Right atrium auricular region (tissue), 2 donors: ENCODE data around the gene ZNF705A. TPM values are rescaled to one million over a fixed set of nuclear protein-coding genes. Genes with fewer than 3 reads are reported as not detected.
"Not testable (repeated sequence)": the region's sequence is repeated elsewhere in the genome, so short reads cannot be mapped to it uniquely, and the experiment has no call there.

Source experiments
- DNase-seq: peaks from one replicate; pipeline ENCODE4 v3.0.0-alpha.2; 2019; ENCODE audit warnings: low spot score
- H3K27ac ChIP-seq, 2 donors: fragments of 200-600 bp; sonication (generic); 1 replicate in 1 of 2; 2 replicates in 1 of 2; pipeline ENCODE4 v1.5.1; 2016 to 2019
- H3K27me3 ChIP-seq, 2 donors: fragments of 200-600 bp; sonication (generic); one replicate each; pipeline versions ENCODE4 v1.5.1 to v1.6.0; 2017 to 2019
- H3K36me3 ChIP-seq: fragments of 200-600 bp; sonication (generic); one replicate; pipeline ENCODE4 v1.5.1; 2016
- H3K4me1 ChIP-seq, 2 donors: fragments of 200-600 bp; sonication (generic); one replicate each; pipeline versions ENCODE4 v1.5.1 to v1.6.0; 2017 to 2019
- H3K4me3 ChIP-seq, 2 donors: fragments of 200-600 bp; sonication (generic); 1 replicate in 1 of 2; 2 replicates in 1 of 2; pipeline ENCODE4 v1.5.1; 2017 to 2019; ENCODE audit warnings: mild to moderate bottlenecking in 1 of 2, moderate library complexity in 1 of 2
- H3K9me3 ChIP-seq, 2 donors: fragments of 200-600 bp; sonication (generic); one replicate each; pipeline ENCODE4 v1.5.1; 2019
- total RNA-seq, 2 donors: library from RNA; depleted of rRNA; stranded (reverse); fragments of >200 nt; gene quantifications; one replicate each; pipeline ENCODE4 v1.1.0, GENCODE V29; 2016
- TF ChIP-seq, protein P1 (sequence below), 2 donors: fragments of 200-600 bp; sonication (generic); IDR thresholded peaks; one replicate each; pipeline ENCODE4 v1.5.1; 2019; ENCODE audit warnings: antibody characterized with exemption in 2 of 2

The ZNF705A gene
- total RNA-seq, 2 donors from 2014 or later: not detected

GRCh38 chr12:8223646-8224045, 66.8 kb downstream of the ZNF705A start:
- DNase-seq, H3K27me3 ChIP-seq, H3K4me3 ChIP-seq: not testable (repeated sequence)

DNA sequence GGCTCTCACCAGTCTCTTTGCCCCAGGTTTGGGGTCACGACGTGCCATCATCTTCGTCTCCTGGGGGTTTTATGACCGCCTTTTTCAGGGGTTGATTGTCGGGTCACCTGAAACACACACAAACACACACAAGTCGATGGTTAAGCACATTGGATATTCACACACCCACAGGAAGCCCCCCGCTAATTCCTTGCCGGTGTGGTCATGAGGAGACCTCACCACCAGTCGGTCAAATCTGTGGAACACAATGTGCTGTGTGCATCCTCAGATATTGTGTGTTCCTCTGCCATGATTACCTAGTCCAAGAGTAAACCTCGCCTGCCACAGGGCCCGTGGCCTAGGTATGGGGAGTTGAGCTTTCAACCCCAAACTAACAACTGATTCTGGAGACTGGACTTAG, 68.0 kb downstream of the ZNF705A start:
- H3K9me3 ChIP-seq, H3K36me3 ChIP-seq, H3K4me3 ChIP-seq, H3K4me1 ChIP-seq, H3K27me3 ChIP-seq, H3K27ac ChIP-seq: not testable (repeated sequence)
- peak; percentile 56 for DNase-seq

More at GRCh38 chr12:8223646-8224045, 66.8 kb downstream of the ZNF705A start:
- H3K9me3 ChIP-seq, H3K27ac ChIP-seq, H3K4me1 ChIP-seq, H3K36me3 ChIP-seq: not testable (repeated sequence)

GRCh38 chr12:8226355-8226754, 69.5 kb downstream of the ZNF705A start:
- peak; percentile 53 for DNase-seq
- no peaks in the 10 kb centered on the region for H3K36me3 ChIP-seq
- H3K4me1 ChIP-seq: no peaks in the 10 kb centered on the region
- TF ChIP-seq, protein P1, sequence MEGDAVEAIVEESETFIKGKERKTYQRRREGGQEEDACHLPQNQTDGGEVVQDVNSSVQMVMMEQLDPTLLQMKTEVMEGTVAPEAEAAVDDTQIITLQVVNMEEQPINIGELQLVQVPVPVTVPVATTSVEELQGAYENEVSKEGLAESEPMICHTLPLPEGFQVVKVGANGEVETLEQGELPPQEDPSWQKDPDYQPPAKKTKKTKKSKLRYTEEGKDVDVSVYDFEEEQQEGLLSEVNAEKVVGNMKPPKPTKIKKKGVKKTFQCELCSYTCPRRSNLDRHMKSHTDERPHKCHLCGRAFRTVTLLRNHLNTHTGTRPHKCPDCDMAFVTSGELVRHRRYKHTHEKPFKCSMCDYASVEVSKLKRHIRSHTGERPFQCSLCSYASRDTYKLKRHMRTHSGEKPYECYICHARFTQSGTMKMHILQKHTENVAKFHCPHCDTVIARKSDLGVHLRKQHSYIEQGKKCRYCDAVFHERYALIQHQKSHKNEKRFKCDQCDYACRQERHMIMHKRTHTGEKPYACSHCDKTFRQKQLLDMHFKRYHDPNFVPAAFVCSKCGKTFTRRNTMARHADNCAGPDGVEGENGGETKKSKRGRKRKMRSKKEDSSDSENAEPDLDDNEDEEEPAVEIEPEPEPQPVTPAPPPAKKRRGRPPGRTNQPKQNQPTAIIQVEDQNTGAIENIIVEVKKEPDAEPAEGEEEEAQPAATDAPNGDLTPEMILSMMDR (IDR thresholded peaks at IDR 0.05): no peak
- H3K9me3 ChIP-seq: no peaks in the 10 kb centered on the region
- H3K27ac ChIP-seq: no peak overlapping the region
- H3K4me3 ChIP-seq: no peak overlapping the region
- H3K27me3 ChIP-seq: no peaks in the 10 kb centered on the region

GRCh38 chr12:8226992-8227731, 70.3 kb downstream of the ZNF705A start, which contains the start of gene FAM90A1:
FAM90A1 (minus strand) TSS chr12:8227618; CDS start chr12:8224832, 2,786 bp downstream.
- not testable (repeated sequence) for H3K9me3 ChIP-seq, H3K36me3 ChIP-seq, H3K27ac ChIP-seq, H3K4me1 ChIP-seq, H3K27me3 ChIP-seq
- H3K4me3 ChIP-seq: peak within 1 kb of the TSS in 1 of 2 donors; percentile 45
- DNase-seq: peak; percentile 55

DNA sequence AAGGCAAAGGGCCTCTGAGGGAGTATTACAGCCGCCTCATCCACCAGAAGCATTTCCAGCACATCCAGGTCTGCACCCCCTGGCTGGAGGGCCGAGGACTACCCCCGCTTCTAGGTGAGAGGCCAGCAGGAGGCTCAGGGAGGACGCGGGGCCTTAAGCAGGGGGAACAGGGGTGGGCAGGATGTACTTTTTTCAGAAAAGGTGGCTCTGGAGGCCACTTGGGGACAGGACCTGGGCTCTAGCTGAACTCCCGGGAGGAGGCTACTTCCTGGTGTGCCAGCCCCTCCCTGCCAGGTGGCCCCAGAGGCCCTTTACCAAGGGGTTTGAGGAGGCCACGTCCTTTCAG, 70.9 kb downstream of the ZNF705A start:
- not testable (repeated sequence) for DNase-seq, H3K27me3 ChIP-seq, H3K27ac ChIP-seq, H3K4me1 ChIP-seq, H3K9me3 ChIP-seq, H3K36me3 ChIP-seq
- peak overlapping the region in 1 of 2 donors; percentile 45 for H3K4me3 ChIP-seq

DNA sequence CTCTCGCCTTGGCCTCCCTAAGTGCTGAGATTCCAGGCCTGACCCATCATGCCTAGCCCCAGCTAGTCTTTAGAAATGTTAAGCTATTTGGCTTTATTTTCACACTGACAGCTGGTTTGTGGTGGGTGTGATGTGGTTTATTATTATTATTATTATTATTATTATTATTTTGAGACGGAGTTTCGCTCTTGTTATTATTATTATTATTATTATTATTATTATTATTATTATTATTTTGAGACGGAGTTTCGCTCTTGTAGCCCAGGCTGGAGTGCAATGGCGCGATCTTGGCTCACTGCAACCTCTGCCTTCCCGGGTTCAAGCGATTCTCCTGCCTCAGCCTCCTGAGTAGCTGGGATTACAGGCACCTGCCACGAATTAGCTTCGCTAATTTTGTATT, 71.8 kb downstream of the ZNF705A start:
- not testable (repeated sequence) for H3K27me3 ChIP-seq, H3K27ac ChIP-seq, H3K4me3 ChIP-seq, H3K9me3 ChIP-seq, H3K36me3 ChIP-seq, H3K4me1 ChIP-seq, DNase-seq

DNA sequence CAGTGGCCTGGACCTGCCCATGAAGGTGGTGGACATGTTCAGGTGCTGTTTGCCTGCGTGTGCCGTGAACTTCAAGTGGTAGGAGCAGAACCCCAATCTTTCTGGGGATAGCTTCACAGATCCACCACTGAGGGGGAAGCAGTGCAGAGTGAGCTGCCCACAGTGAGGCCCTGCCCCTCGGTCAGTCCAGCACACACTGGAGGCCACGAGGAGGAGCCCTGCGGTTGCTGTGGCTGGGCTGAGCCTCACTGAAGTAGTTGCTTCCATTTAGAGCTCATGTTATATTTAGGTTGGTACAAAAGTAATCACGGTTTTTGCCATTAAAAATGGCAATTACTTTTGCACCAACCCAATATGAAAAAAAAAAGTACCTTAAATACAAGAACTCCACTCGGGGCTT, 72.7 kb downstream of the ZNF705A start:
- H3K27ac ChIP-seq, H3K36me3 ChIP-seq, H3K4me1 ChIP-seq, H3K9me3 ChIP-seq, H3K4me3 ChIP-seq, H3K27me3 ChIP-seq, DNase-seq: not testable (repeated sequence)

Other genes starting within 250 kb of the ZNF705A start
- gene SLC2A3, start 220.8 kb upstream of the ZNF705A start, total RNA-seq: 10 to 100 TPM; 13.7 to 17.5 TPM
- gene FOXJ2, start 124.3 kb upstream of the ZNF705A start, total RNA-seq: 10 to 100 TPM; 19.9 to 22.1 TPM
- 10 to 100 TPM in 1 of 2 donors, 1 to 10 TPM in 1; 3.4 to 10.6 TPM for gene C3AR1, start 90.7 kb upstream of the ZNF705A start, total RNA-seq
- gene NECAP1, start 74.7 kb upstream of the ZNF705A start, total RNA-seq: 10 to 100 TPM; 25.4 to 37.9 TPM
- gene CLEC4A, start 33.4 kb upstream of the ZNF705A start, total RNA-seq: under 1 TPM in 1 of 2 donors, not detected in 1; 0.67 TPM
- not detected for gene FAM90A1, start 70.6 kb downstream of the ZNF705A start, total RNA-seq